IMR-90 (cell line): ENCODE results near the gene SLBP. TPM values are rescaled to one million over a fixed set of nuclear protein-coding genes. Genes with fewer than 3 reads are reported as not detected.

ENCODE experiments used
- ATAC-seq: fragments of 200-7000 bp; cut with Tn5 transposase; 2 replicates; pipeline ENCODE4 v1.9.1; 2020; ENCODE audit warnings: low read depth, mild to moderate bottlenecking, moderate library complexity
- BruUV-seq: library from RNA; stranded (reverse); fragments of 400-500 nt; replicated peaks from 2 replicates; lab custom pipeline; 2021; lab: Mats Ljungman, UMichigan
- CTCF ChIA-PET: fragments of 300-600 bp; formaldehyde crosslinking; extraction: SDS; loops from one replicate; lab custom pipeline; 2021; ENCODE audit warnings: antibody characterized with exemption; lab: Yijun Ruan, JAX
- POLR2A ChIA-PET: fragments of 300-600 bp; sonication (Branson Sonifier 250); formaldehyde crosslinking; loops from one replicate; lab custom pipeline; 2022; ENCODE audit warnings: antibody characterized with exemption; ENCODE audit not compliant: unreplicated experiment; lab: Charles Lee
- DNase-seq: peaks from one replicate; pipeline ENCODE4 v3.0.0; 2013
- H2AFZ ChIP-seq: replicated peaks from 2 replicates; pipeline ENCODE3; 2013; ENCODE audit warnings: low read length, mild to moderate bottlenecking; ENCODE audit not compliant: poor library complexity
- H2AK5ac ChIP-seq: 2 replicates; pipeline ENCODE4 v1.6.1; 2013; ENCODE audit warnings: low read depth, low read length, inconsistent platforms
- H2AK9ac ChIP-seq: replicated peaks from 2 replicates; pipeline ENCODE3; 2013; ENCODE audit warnings: mild to moderate bottlenecking, low read depth, low read length, moderate library complexity; ENCODE audit not compliant: poor library complexity
- H2BK120ac ChIP-seq: 2 replicates; pipeline ENCODE4 v1.6.1; 2013; ENCODE audit warnings: low read depth, low read length, inconsistent platforms
- H2BK15ac ChIP-seq: 3 replicates; pipeline ENCODE4 v1.6.1; 2013; ENCODE audit warnings: low read depth, low read length, inconsistent platforms
- H2BK20ac ChIP-seq: 2 replicates; pipeline ENCODE4 v1.6.1; 2013; ENCODE audit warnings: low read depth, mild to moderate bottlenecking, inconsistent platforms, low read length, moderate library complexity
- H2BK5ac ChIP-seq: 2 replicates; pipeline ENCODE4 v1.6.1; 2013; ENCODE audit warnings: mild to moderate bottlenecking, low read depth, low read length, inconsistent platforms; ENCODE audit not compliant: poor library complexity, severe bottlenecking
- H3K14ac ChIP-seq: replicated peaks from 2 replicates; pipeline ENCODE4 v1.6.1; 2013; ENCODE audit warnings: low read depth, low read length, inconsistent platforms
- H3K18ac ChIP-seq: 2 replicates; pipeline ENCODE4 v1.6.1; 2013; ENCODE audit warnings: low read depth, low read length, control low read depth
- H3K23ac ChIP-seq: 2 replicates; pipeline ENCODE4 v1.6.1; 2013; ENCODE audit warnings: low read depth, low read length, inconsistent platforms
- H3K27ac ChIP-seq: 2 replicates; pipeline ENCODE4 v1.5.1; 2013; ENCODE audit warnings: mild to moderate bottlenecking, control low read depth, low read length; ENCODE audit not compliant: insufficient read depth
- H3K27me3 ChIP-seq: 2 replicates; pipeline ENCODE4 v1.6.1; 2013; ENCODE audit warnings: low read length; ENCODE audit not compliant: control insufficient read depth, insufficient read depth
- H3K36me3 ChIP-seq: 2 replicates; pipeline ENCODE4 v1.6.1; 2013; ENCODE audit warnings: low read length, mixed read lengths; ENCODE audit not compliant: control insufficient read depth, insufficient read depth
- H3K4ac ChIP-seq: 2 replicates; pipeline ENCODE4 v1.6.1; 2013; ENCODE audit warnings: low read depth, low read length, inconsistent platforms
- H3K4me1 ChIP-seq: 2 replicates; pipeline ENCODE4 v1.6.1; 2013; ENCODE audit warnings: low read length, mixed read lengths; ENCODE audit not compliant: control insufficient read depth, insufficient read depth
- H3K4me2 ChIP-seq: 2 replicates; pipeline ENCODE4 v1.6.1; 2013; ENCODE audit warnings: low read depth, mild to moderate bottlenecking, control low read depth, low read length, moderate library complexity
- H3K4me3 ChIP-seq: 2 replicates; pipeline ENCODE4 v1.5.1; 2013; ENCODE audit warnings: low read depth, mild to moderate bottlenecking, control low read depth, low read length, moderate library complexity; ENCODE audit not compliant: insufficient read depth
- H3K56ac ChIP-seq: 2 replicates; pipeline ENCODE4 v1.6.1; 2013; ENCODE audit warnings: low read length, inconsistent platforms; ENCODE audit not compliant: insufficient read depth; ENCODE audit errors: extremely low read depth
- H3K79me1 ChIP-seq, 2 experiments: 2 replicates each; pipeline ENCODE4 v1.6.1; 2013; ENCODE audit warnings: low read length in 2 of 2, inconsistent platforms in 1 of 2, low read depth in 1 of 2
- H3K9ac ChIP-seq: 2 replicates; pipeline ENCODE4 v1.6.1; 2013; ENCODE audit warnings: low read depth, low read length, control low read depth
- H3K9me1 ChIP-seq: 2 replicates; pipeline ENCODE4 v1.6.1; 2013; ENCODE audit warnings: low read length, inconsistent platforms; ENCODE audit not compliant: insufficient read depth
- H3K9me3 ChIP-seq: 2 replicates; pipeline ENCODE4 v1.6.1; 2013; ENCODE audit warnings: low read length; ENCODE audit not compliant: control insufficient read depth, insufficient read depth
- H4K20me1 ChIP-seq: 2 replicates; pipeline ENCODE4 v1.6.1; 2013; ENCODE audit warnings: low read length, inconsistent platforms; ENCODE audit not compliant: insufficient read depth
- H4K5ac ChIP-seq: 2 replicates; pipeline ENCODE4 v1.6.1; 2013; ENCODE audit warnings: mild to moderate bottlenecking, low read depth, low read length, control low read depth
- H4K8ac ChIP-seq, 2 experiments: 2 replicates each; pipeline ENCODE4 v1.6.1; 2013; ENCODE audit warnings: low read depth in 2 of 2, low read length in 2 of 2, control low read depth in 1 of 2, inconsistent platforms in 1 of 2
- H4K91ac ChIP-seq: 2 replicates; pipeline ENCODE4 v1.6.1; 2013; ENCODE audit warnings: low read depth, low read length, inconsistent platforms; ENCODE audit not compliant: insufficient read depth
- CEBPB ChIP-seq: IDR thresholded peaks from 2 replicates; pipeline ENCODE4 v1.6.1; 2012; ENCODE audit warnings: low read depth, low read length, improper control_type of control experiment
- CTCF ChIP-seq: conservative IDR thresholded peaks from 2 replicates; pipeline ENCODE4 v1.5.1; 2012; ENCODE audit warnings: mild to moderate bottlenecking, low read depth, low read length, improper control_type of control experiment
- ELK1 ChIP-seq: fragments of 150-350 bp; IDR thresholded peaks from 2 replicates; pipeline ENCODE4 v1.6.1; 2016; ENCODE audit warnings: low read depth, mild to moderate bottlenecking, low read length, moderate library complexity, borderline replicate concordance
- MAFK ChIP-seq: IDR thresholded peaks from 2 replicates; pipeline ENCODE4 v1.6.1; 2012; ENCODE audit warnings: low read depth, low read length, improper control_type of control experiment
- MAZ ChIP-seq: IDR thresholded peaks from 2 replicates; pipeline ENCODE4 v1.6.1; 2012; ENCODE audit warnings: low read depth, mild to moderate bottlenecking, low read length, improper control_type of control experiment, moderate library complexity, borderline replicate concordance
- NFE2L2 ChIP-seq: fragments of 150-350 bp; IDR thresholded peaks from 2 replicates; pipeline ENCODE4 v1.6.1; 2016; ENCODE audit warnings: low read depth, mild to moderate bottlenecking, low read length
- RAD21 ChIP-seq: IDR thresholded peaks from 2 replicates; pipeline ENCODE4 v1.6.1; 2012; ENCODE audit warnings: low read length, improper control_type of control experiment
- SMC3 ChIP-seq: fragments of 150-350 bp; IDR thresholded peaks from 2 replicates; pipeline ENCODE4 v1.6.1; 2016; ENCODE audit warnings: low read depth, mild to moderate bottlenecking, antibody characterized with exemption, low read length, moderate library complexity
- USF2 ChIP-seq: fragments of 150-350 bp; IDR thresholded peaks from 2 replicates; pipeline ENCODE4 v1.6.1; 2017; ENCODE audit warnings: mild to moderate bottlenecking, antibody characterized with exemption, low read length, low read depth
- WGBS, 2 experiments: methylation state at CpG; one replicate each; pipeline versions ENCODE4 v1.1.5 to v1.1.7; 2013; ENCODE audit warnings: missing lambda C conversion rate in 2 of 2; ENCODE audit not compliant: insufficient read length in 1 of 2; ENCODE audit errors: extremely low coverage in 2 of 2; 5-methylcytosine and 5-hydroxymethylcytosine counted together
- dilution Hi-C: fragments of 300-500 bp; cut with HindIII; formaldehyde crosslinking; loops from one replicate; pipeline ENCODE4 v1.14.3; 2018; ENCODE audit warnings: low sequenced_read_pairs; ENCODE audit not compliant: unreplicated experiment
- in situ Hi-C: fragments of 300-500 bp; cut with MboI; formaldehyde crosslinking; loops from 3 replicates; pipeline ENCODE4 v1.14.3; 2019; ENCODE audit warnings: low sequenced_read_pairs, inconsistent platforms, mixed read lengths
- intact Hi-C: fragments of 100-400 bp; cut with micrococcal nuclease; formaldehyde crosslinking; loops from 2 replicates; pipeline ENCODE4 v1.10.0; 2022
- polyA plus RNA-seq, 3 experiments: library from polyadenylated mRNA; depleted of rRNA; stranded (reverse); fragments of >200 nt; gene quantifications; 2 replicates each; pipeline ENCODE4 v1.2.3, GENCODE V29; 2012; ENCODE audit warnings: low replicate concordance in 1 of 3
- total RNA-seq: library from RNA; depleted of rRNA; stranded (reverse); fragments of >200 nt; gene quantifications from 2 replicates; pipeline ENCODE4 v1.2.3, GENCODE V29; 2012

Gene SLBP
- total and polyA plus RNA-seq, 2 of the 4 experiments (the other 2 are of a cell fraction): 64.9 to 66.1 TPM

GRCh38 chr4:1751155-1751918, 39.2 kb upstream of the SLBP start:
- ChIA-PET CTCF (no interaction called here), POLR2A (no interaction called here)
- H4K5ac ChIP-seq: no peak overlapping the region
- no peaks in the 10 kb centered on the region for H3K36me3 ChIP-seq
- H3K18ac ChIP-seq: no peak overlapping the region
- no peaks in the 10 kb centered on the region; the same call in 1 of the 2 replicates for H4K20me1 ChIP-seq
- H2AK9ac ChIP-seq: no peak overlapping the region
- no peak overlapping the region for H2BK15ac ChIP-seq
- no peak for DNase-seq
- no peak overlapping the region for H4K91ac ChIP-seq
- no peak overlapping the region for H3K27ac ChIP-seq
- no peak overlapping the region for H3K4ac ChIP-seq
- no peak overlapping the region for H3K14ac ChIP-seq
- H3K79me1 ChIP-seq: no peaks in the 10 kb centered on the region
- no peak overlapping the region for H2AK5ac ChIP-seq
- H3K4me2 ChIP-seq: no peak overlapping the region
- H2BK120ac ChIP-seq: no peak overlapping the region
- no peak for ATAC-seq
- H4K8ac ChIP-seq: no peak overlapping the region
- WGBS, 2 experiments: 77% methylated on average over 21 of the region's 31 CpGs; no CpG with 5 or more reads in 1 of the 2 experiments
- H3K4me1 ChIP-seq: no peaks in the 10 kb centered on the region
- H2BK20ac ChIP-seq: no peak overlapping the region
- intact Hi-C loops (no loop called here), in situ Hi-C loops (no loop called here), dilution Hi-C loops (no loop called here)
- H3K9ac ChIP-seq: no peak overlapping the region
- no peaks in the 10 kb centered on the region; the same call in 1 of the 2 replicates for H3K27me3 ChIP-seq
- no TSS peak for BruUV-seq
- H3K23ac ChIP-seq: no peak overlapping the region
- H2AFZ ChIP-seq: no peak overlapping the region
- no peaks in the 10 kb centered on the region for H3K9me1 ChIP-seq
- no peak overlapping the region for H3K56ac ChIP-seq
- H2BK5ac ChIP-seq: no peak overlapping the region
- H3K4me3 ChIP-seq: no peak overlapping the region
- H3K9me3 ChIP-seq: no peaks in the 10 kb centered on the region
- TF ChIP-seq RAD21 (no peak), MAFK (no peak), USF2 (no peak), MAZ (no peak), CEBPB (no peak), ELK1 (no peak), SMC3 (no peak), NFE2L2 (no peak), CTCF (no peak)
